IMR-90 (cell line): ENCODE results near the gene TEKT4. TPM values are rescaled to one million over a fixed set of nuclear protein-coding genes. Genes with fewer than 3 reads are reported as not detected.

Experiments used
- ATAC-seq: fragments of 200-7000 bp; cut with Tn5 transposase; 2 replicates; pipeline ENCODE4 v1.9.1; 2020; ENCODE audit warnings: low read depth, mild to moderate bottlenecking, moderate library complexity
- BruUV-seq: library from RNA; stranded (reverse); fragments of 400-500 nt; replicated peaks from 2 replicates; lab custom pipeline; 2021; lab: Mats Ljungman, UMichigan
- CTCF ChIA-PET: fragments of 300-600 bp; formaldehyde crosslinking; extraction: SDS; loops from one replicate; lab custom pipeline; 2021; ENCODE audit warnings: antibody characterized with exemption; lab: Yijun Ruan, JAX
- POLR2A ChIA-PET: fragments of 300-600 bp; sonication (Branson Sonifier 250); formaldehyde crosslinking; loops from one replicate; lab custom pipeline; 2022; ENCODE audit warnings: antibody characterized with exemption; ENCODE audit not compliant: unreplicated experiment; lab: Charles Lee
- DNase-seq: peaks from one replicate; pipeline ENCODE4 v3.0.0; 2013
- H2AFZ ChIP-seq: replicated peaks from 2 replicates; pipeline ENCODE3; 2013; ENCODE audit warnings: low read length, mild to moderate bottlenecking; ENCODE audit not compliant: poor library complexity
- H2AK5ac ChIP-seq: 2 replicates; pipeline ENCODE4 v1.6.1; 2013; ENCODE audit warnings: low read depth, low read length, inconsistent platforms
- H2AK9ac ChIP-seq: replicated peaks from 2 replicates; pipeline ENCODE3; 2013; ENCODE audit warnings: mild to moderate bottlenecking, low read depth, low read length, moderate library complexity; ENCODE audit not compliant: poor library complexity
- H2BK120ac ChIP-seq: 2 replicates; pipeline ENCODE4 v1.6.1; 2013; ENCODE audit warnings: low read depth, low read length, inconsistent platforms
- H2BK15ac ChIP-seq: 3 replicates; pipeline ENCODE4 v1.6.1; 2013; ENCODE audit warnings: low read depth, low read length, inconsistent platforms
- H2BK20ac ChIP-seq: 2 replicates; pipeline ENCODE4 v1.6.1; 2013; ENCODE audit warnings: low read depth, mild to moderate bottlenecking, inconsistent platforms, low read length, moderate library complexity
- H2BK5ac ChIP-seq: 2 replicates; pipeline ENCODE4 v1.6.1; 2013; ENCODE audit warnings: mild to moderate bottlenecking, low read depth, low read length, inconsistent platforms; ENCODE audit not compliant: poor library complexity, severe bottlenecking
- H3K14ac ChIP-seq: replicated peaks from 2 replicates; pipeline ENCODE4 v1.6.1; 2013; ENCODE audit warnings: low read depth, low read length, inconsistent platforms
- H3K18ac ChIP-seq: 2 replicates; pipeline ENCODE4 v1.6.1; 2013; ENCODE audit warnings: low read depth, low read length, control low read depth
- H3K23ac ChIP-seq: 2 replicates; pipeline ENCODE4 v1.6.1; 2013; ENCODE audit warnings: low read depth, low read length, inconsistent platforms
- H3K27ac ChIP-seq: 2 replicates; pipeline ENCODE4 v1.5.1; 2013; ENCODE audit warnings: mild to moderate bottlenecking, control low read depth, low read length; ENCODE audit not compliant: insufficient read depth
- H3K27me3 ChIP-seq: 2 replicates; pipeline ENCODE4 v1.6.1; 2013; ENCODE audit warnings: low read length; ENCODE audit not compliant: control insufficient read depth, insufficient read depth
- H3K36me3 ChIP-seq: 2 replicates; pipeline ENCODE4 v1.6.1; 2013; ENCODE audit warnings: low read length, mixed read lengths; ENCODE audit not compliant: control insufficient read depth, insufficient read depth
- H3K4ac ChIP-seq: 2 replicates; pipeline ENCODE4 v1.6.1; 2013; ENCODE audit warnings: low read depth, low read length, inconsistent platforms
- H3K4me1 ChIP-seq: 2 replicates; pipeline ENCODE4 v1.6.1; 2013; ENCODE audit warnings: low read length, mixed read lengths; ENCODE audit not compliant: control insufficient read depth, insufficient read depth
- H3K4me2 ChIP-seq: 2 replicates; pipeline ENCODE4 v1.6.1; 2013; ENCODE audit warnings: low read depth, mild to moderate bottlenecking, control low read depth, low read length, moderate library complexity
- H3K4me3 ChIP-seq: 2 replicates; pipeline ENCODE4 v1.5.1; 2013; ENCODE audit warnings: low read depth, mild to moderate bottlenecking, control low read depth, low read length, moderate library complexity; ENCODE audit not compliant: insufficient read depth
- H3K56ac ChIP-seq: 2 replicates; pipeline ENCODE4 v1.6.1; 2013; ENCODE audit warnings: low read length, inconsistent platforms; ENCODE audit not compliant: insufficient read depth; ENCODE audit errors: extremely low read depth
- H3K79me1 ChIP-seq, 2 experiments: 2 replicates each; pipeline ENCODE4 v1.6.1; 2013; ENCODE audit warnings: low read length in 2 of 2, inconsistent platforms in 1 of 2, low read depth in 1 of 2
- H3K9ac ChIP-seq: 2 replicates; pipeline ENCODE4 v1.6.1; 2013; ENCODE audit warnings: low read depth, low read length, control low read depth
- H3K9me1 ChIP-seq: 2 replicates; pipeline ENCODE4 v1.6.1; 2013; ENCODE audit warnings: low read length, inconsistent platforms; ENCODE audit not compliant: insufficient read depth
- H3K9me3 ChIP-seq: 2 replicates; pipeline ENCODE4 v1.6.1; 2013; ENCODE audit warnings: low read length; ENCODE audit not compliant: control insufficient read depth, insufficient read depth
- H4K20me1 ChIP-seq: 2 replicates; pipeline ENCODE4 v1.6.1; 2013; ENCODE audit warnings: low read length, inconsistent platforms; ENCODE audit not compliant: insufficient read depth
- H4K5ac ChIP-seq: 2 replicates; pipeline ENCODE4 v1.6.1; 2013; ENCODE audit warnings: mild to moderate bottlenecking, low read depth, low read length, control low read depth
- H4K8ac ChIP-seq, 2 experiments: 2 replicates each; pipeline ENCODE4 v1.6.1; 2013; ENCODE audit warnings: low read depth in 2 of 2, low read length in 2 of 2, control low read depth in 1 of 2, inconsistent platforms in 1 of 2
- H4K91ac ChIP-seq: 2 replicates; pipeline ENCODE4 v1.6.1; 2013; ENCODE audit warnings: low read depth, low read length, inconsistent platforms; ENCODE audit not compliant: insufficient read depth
- CHD1 ChIP-seq: IDR thresholded peaks from 2 replicates; pipeline ENCODE4 v1.6.1; 2012; ENCODE audit warnings: low read depth, low read length, improper control_type of control experiment
- ELK1 ChIP-seq: fragments of 150-350 bp; IDR thresholded peaks from 2 replicates; pipeline ENCODE4 v1.6.1; 2016; ENCODE audit warnings: low read depth, mild to moderate bottlenecking, low read length, moderate library complexity, borderline replicate concordance
- MXI1 ChIP-seq: IDR thresholded peaks from 2 replicates; pipeline ENCODE4 v1.6.1; 2012; ENCODE audit warnings: low read depth, mild to moderate bottlenecking, low read length, moderate library complexity, borderline replicate concordance
- NFE2L2 ChIP-seq: fragments of 150-350 bp; IDR thresholded peaks from 2 replicates; pipeline ENCODE4 v1.6.1; 2016; ENCODE audit warnings: low read depth, mild to moderate bottlenecking, low read length
- POLR2A ChIP-seq: IDR thresholded peaks from 2 replicates; pipeline ENCODE4 v1.6.1; 2012; ENCODE audit warnings: mild to moderate bottlenecking, low read depth, low read length
- RAD21 ChIP-seq: IDR thresholded peaks from 2 replicates; pipeline ENCODE4 v1.6.1; 2012; ENCODE audit warnings: low read length, improper control_type of control experiment
- RCOR1 ChIP-seq: IDR thresholded peaks from 2 replicates; pipeline ENCODE4 v1.6.1; 2012; ENCODE audit warnings: mild to moderate bottlenecking, low read length, improper control_type of control experiment; ENCODE audit not compliant: insufficient replicate concordance
- RFX5 ChIP-seq: IDR thresholded peaks from 2 replicates; pipeline ENCODE4 v1.8.0; 2012; ENCODE audit warnings: low read depth, mild to moderate bottlenecking, low read length, moderate library complexity
- WGBS, 2 experiments: methylation state at CpG; one replicate each; pipeline versions ENCODE4 v1.1.5 to v1.1.7; 2013; ENCODE audit warnings: missing lambda C conversion rate in 2 of 2; ENCODE audit not compliant: insufficient read length in 1 of 2; ENCODE audit errors: extremely low coverage in 2 of 2; 5-methylcytosine and 5-hydroxymethylcytosine counted together
- dilution Hi-C: fragments of 300-500 bp; cut with HindIII; formaldehyde crosslinking; loops from one replicate; pipeline ENCODE4 v1.14.3; 2018; ENCODE audit warnings: low sequenced_read_pairs; ENCODE audit not compliant: unreplicated experiment
- in situ Hi-C: fragments of 300-500 bp; cut with MboI; formaldehyde crosslinking; loops from 3 replicates; pipeline ENCODE4 v1.14.3; 2019; ENCODE audit warnings: low sequenced_read_pairs, inconsistent platforms, mixed read lengths
- intact Hi-C: fragments of 100-400 bp; cut with micrococcal nuclease; formaldehyde crosslinking; loops from 2 replicates; pipeline ENCODE4 v1.10.0; 2022
- polyA plus RNA-seq, 3 experiments: library from polyadenylated mRNA; depleted of rRNA; stranded (reverse); fragments of >200 nt; gene quantifications; 2 replicates each; pipeline ENCODE4 v1.2.3, GENCODE V29; 2012; ENCODE audit warnings: low replicate concordance in 1 of 3
- total RNA-seq: library from RNA; depleted of rRNA; stranded (reverse); fragments of >200 nt; gene quantifications from 2 replicates; pipeline ENCODE4 v1.2.3, GENCODE V29; 2012
- TF ChIP-seq, protein P1 (sequence below): conservative IDR thresholded peaks from 2 replicates; pipeline ENCODE4 v1.5.1; 2012; ENCODE audit warnings: mild to moderate bottlenecking, low read depth, low read length, improper control_type of control experiment

TEKT4 gene
- total and polyA plus RNA-seq, 2 of the 4 experiments (the other 2 are of a cell fraction), result not detected

DNA sequence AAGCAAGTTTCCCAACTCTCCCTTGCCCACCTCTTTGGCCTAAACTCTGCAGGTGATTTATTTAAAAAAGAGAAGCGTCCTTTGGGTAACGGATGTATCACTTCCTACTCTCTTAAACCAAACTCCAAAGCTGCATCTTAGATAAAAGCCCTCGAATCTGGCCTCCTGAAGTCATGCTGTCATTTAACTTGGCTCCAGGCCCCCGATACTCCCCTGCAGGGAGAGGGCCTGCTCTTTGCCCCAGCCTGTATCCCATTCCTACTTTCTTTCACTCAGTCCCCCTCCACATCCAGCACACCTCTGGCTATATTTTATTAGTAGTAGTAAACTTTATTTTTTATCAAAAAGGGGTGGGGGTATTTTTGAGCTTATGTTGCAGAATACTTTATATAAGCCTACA lies 19.0 kb downstream of the TEKT4 start:
- Histone ChIP-seq H2BK120ac (no peak overlapping the region), H3K4ac (no peak overlapping the region), H2BK5ac (no peak overlapping the region), H2AFZ (no peak overlapping the region), H3K4me3 (no peak overlapping the region), H2AK9ac (no peak overlapping the region), H4K5ac (no peak overlapping the region), H3K9ac (no peak overlapping the region), H4K8ac (no peak overlapping the region), H3K4me2 (no peak overlapping the region), H4K20me1 (no peaks in the 10 kb centered on the region), H3K79me1 (no peaks in the 10 kb centered on the region), H2BK15ac (no peak overlapping the region), H2BK20ac (no peak overlapping the region), H3K9me1 (no peaks in the 10 kb centered on the region), H4K91ac (no peak overlapping the region), H3K14ac (no peak overlapping the region), H3K9me3 (no peaks in the 10 kb centered on the region), H2AK5ac (no peak overlapping the region), H3K23ac (no peak overlapping the region), H3K4me1 (no peaks in the 10 kb centered on the region), H3K18ac (no peak overlapping the region), H3K56ac (no peak overlapping the region), H3K36me3 (no peaks in the 10 kb centered on the region), H3K27ac (no peak overlapping the region), H3K27me3 (no peaks in the 10 kb centered on the region; the same call in 1 of the 2 replicates)
- no peak for DNase-seq
- POLR2A ChIA-PET, result no interaction called here
- no peak for ATAC-seq
- no TSS peak for BruUV-seq
- dilution Hi-C loops (no loop called here), intact Hi-C loops (no loop called here), in situ Hi-C loops (no loop called here)
- TF ChIP-seq ELK1 (no peak), MXI1 (no peak), RFX5 (no peak), CHD1 (no peak), RAD21 (no peak), NFE2L2 (no peak), RCOR1 (no peak), POLR2A (no peak)
- TF ChIP-seq, protein P1, sequence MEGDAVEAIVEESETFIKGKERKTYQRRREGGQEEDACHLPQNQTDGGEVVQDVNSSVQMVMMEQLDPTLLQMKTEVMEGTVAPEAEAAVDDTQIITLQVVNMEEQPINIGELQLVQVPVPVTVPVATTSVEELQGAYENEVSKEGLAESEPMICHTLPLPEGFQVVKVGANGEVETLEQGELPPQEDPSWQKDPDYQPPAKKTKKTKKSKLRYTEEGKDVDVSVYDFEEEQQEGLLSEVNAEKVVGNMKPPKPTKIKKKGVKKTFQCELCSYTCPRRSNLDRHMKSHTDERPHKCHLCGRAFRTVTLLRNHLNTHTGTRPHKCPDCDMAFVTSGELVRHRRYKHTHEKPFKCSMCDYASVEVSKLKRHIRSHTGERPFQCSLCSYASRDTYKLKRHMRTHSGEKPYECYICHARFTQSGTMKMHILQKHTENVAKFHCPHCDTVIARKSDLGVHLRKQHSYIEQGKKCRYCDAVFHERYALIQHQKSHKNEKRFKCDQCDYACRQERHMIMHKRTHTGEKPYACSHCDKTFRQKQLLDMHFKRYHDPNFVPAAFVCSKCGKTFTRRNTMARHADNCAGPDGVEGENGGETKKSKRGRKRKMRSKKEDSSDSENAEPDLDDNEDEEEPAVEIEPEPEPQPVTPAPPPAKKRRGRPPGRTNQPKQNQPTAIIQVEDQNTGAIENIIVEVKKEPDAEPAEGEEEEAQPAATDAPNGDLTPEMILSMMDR, result no peak
- WGBS, 2 experiments, result no CpG with 5 or more reads among the region's 4 CpGs
- CTCF ChIA-PET, result interaction anchor here (0.6 kb wide), 1 partner anchor 17 kb away, joined by 3 read pairs; no protein-coding TSS in a partner anchor
